Camera-type eye (tissue), 1 donor: ENCODE results near the gene AVP. TPM values are rescaled to one million over a fixed set of nuclear protein-coding genes. Genes with fewer than 3 reads are reported as not detected.

Source experiments
- total RNA-seq: library from RNA; depleted of rRNA; stranded (reverse); fragments of >200 nt; gene quantifications from one replicate; pipeline ENCODE4 v1.2.3, GENCODE V29; 2014

AVP gene, protein sequence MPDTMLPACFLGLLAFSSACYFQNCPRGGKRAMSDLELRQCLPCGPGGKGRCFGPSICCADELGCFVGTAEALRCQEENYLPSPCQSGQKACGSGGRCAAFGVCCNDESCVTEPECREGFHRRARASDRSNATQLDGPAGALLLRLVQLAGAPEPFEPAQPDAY
- total RNA-seq, result not detected

DNA sequence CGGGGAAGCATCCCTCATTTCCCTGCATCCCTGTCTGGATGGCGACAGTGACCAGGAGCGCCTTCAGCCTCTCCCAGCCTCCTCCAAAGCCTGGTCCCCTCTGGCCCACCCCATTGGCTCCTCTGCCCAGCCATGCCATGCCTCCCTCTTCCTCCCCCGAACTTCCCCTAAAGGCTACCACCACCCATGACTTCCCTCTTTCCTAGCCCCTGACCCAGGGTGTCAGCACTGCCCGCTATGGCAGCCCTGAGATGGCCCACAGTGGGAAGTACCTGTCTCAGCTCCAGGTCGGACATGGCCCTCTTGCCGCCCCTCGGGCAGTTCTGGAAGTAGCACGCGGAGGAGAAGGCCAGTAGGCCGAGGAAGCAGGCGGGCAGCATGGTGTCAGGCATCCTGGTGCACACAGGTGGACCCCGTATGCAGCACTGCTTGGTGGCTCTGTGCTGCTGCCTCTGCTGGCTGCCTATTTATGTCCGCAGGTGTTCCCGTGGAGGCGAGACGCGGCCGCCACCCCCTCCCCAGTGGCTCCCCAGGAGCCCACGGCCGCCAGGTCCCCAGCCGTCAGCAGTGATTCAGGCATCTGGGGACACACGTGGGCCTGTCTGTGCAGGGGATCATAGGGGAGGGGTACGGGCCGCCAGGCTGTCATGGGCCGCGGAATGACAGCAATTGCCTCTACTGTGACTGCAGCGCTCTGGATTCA is at the start of gene AVP:
AVP (minus strand) TSS at position 442 of the 703 bp plus-strand sequence; CDS start at position 392, 50 bp downstream.

DNA sequence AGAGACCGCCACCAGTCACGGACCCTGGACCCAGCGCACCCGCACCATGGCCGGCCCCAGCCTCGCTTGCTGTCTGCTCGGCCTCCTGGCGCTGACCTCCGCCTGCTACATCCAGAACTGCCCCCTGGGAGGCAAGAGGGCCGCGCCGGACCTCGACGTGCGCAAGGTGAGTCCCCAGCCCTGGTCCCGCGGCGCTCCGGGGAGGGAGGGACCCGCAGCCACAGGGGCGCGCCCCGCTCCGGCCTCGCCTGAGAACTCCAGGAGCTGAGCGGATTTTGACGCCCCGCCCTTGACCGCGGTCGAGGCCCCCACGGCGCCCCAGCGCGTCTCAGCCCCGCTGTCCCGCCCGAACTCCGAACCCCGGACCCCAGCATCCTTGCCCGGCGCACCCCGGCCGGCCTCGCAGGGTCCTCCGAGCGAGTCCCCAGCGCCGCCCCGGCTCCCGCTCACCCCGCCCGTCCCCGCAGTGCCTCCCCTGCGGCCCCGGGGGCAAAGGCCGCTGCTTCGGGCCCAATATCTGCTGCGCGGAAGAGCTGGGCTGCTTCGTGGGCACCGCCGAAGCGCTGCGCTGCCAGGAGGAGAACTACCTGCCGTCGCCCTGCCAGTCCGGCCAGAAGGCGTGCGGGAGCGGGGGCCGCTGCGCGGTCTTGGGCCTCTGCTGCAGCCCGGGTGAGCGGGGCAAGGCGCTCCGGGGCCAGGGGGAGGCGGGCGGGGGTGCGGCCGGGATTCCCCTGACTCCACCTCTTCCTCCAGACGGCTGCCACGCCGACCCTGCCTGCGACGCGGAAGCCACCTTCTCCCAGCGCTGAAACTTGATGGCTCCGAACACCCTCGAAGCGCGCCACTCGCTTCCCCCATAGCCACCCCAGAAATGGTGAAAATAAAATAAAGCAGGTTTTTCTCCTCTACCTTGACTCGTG is 12.7 kb downstream of the AVP start, which contains the start of gene OXT:
OXT (plus strand) TSS at position 11 of the 920 bp plus-strand sequence; CDS start at position 47, 36 bp downstream.

DNA sequence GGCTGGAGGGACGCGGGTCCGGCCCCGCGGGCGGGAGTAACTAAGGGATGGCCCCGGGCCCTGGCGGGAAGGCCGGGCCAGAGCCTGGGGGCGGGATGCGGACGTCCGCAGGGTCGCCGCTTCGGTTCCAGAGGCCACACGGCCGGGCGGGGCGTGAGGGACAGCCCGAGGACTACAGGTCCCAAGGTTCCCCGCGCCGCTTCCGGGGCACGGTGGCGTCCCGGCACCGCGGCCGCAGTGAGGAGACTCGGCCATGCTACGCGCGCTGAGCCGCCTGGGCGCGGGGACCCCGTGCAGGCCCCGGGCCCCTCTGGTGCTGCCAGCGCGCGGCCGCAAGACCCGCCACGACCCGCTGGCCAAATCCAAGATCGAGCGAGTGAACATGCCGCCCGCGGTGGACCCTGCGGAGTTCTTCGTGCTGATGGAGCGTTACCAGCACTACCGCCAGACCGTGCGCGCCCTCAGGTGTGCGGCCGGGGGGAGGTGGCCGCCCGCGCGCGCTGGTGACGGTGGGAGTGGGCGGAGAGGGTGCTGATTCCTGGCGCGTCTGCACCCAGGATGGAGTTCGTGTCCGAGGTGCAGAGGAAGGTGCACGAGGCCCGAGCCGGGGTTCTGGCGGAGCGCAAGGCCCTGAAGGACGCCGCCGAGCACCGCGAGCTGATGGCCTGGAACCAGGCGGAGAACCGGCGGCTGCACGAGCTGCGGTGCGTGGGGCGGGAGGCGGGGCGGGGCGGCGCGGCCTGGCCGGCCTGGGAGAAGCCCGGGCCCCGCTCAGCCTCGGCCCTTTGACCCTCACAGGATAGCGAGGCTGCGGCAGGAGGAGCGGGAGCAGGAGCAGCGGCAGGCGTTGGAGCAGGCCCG is 38.5 kb downstream of the AVP start, which contains the start of gene MRPS26:
MRPS26 (plus strand) TSS at position 237 of the 861 bp plus-strand sequence; CDS start at position 254, 17 bp downstream.

DNA sequence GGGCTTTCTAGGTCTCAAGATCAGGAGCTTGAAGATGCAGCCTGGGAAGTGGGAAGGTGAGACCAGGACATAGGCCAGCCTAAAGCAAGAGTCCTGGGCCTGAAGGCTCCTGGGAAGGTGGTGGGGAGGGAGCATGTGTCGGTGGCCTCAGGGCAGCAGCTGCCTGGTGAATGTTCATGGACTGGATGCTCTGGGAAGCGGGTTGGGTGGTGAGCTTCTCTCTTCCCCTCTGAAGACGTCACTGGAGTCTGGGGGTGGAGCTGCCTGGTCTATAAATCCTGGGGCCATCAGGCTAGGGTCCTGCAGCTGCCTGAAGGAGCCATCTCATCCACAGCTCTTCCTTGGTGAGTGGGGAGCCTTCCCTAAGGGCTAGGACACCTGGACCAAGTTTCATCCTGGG is 41.2 kb downstream of the AVP start, which contains the start of gene GNRH2:
GNRH2 (plus strand) TSS at position 301 of the 400 bp plus-strand sequence. CDS start 793 bp downstream, outside the sequence.

Other genes starting within 250 kb of the AVP start
- 41.1 TPM for gene PCED1A, start 244.1 kb downstream of the AVP start, total RNA-seq
- 46.4 TPM for gene VPS16, start 244.0 kb downstream of the AVP start, total RNA-seq
- gene PTPRA, start 211.2 kb downstream of the AVP start, total RNA-seq, result 104 TPM
- gene GNRH2, start 41.1 kb downstream of the AVP start, total RNA-seq, result 1.3 TPM
- 36.7 TPM for gene MRPS26, start 38.7 kb downstream of the AVP start, total RNA-seq
- not detected for gene OXT, start 13.1 kb downstream of the AVP start, total RNA-seq
- gene FASTKD5, start 75.1 kb upstream of the AVP start, total RNA-seq, result 21.6 TPM
- 7.5 TPM for gene UBOX5, start 75.1 kb upstream of the AVP start, total RNA-seq
- gene LZTS3, start 88.8 kb upstream of the AVP start, total RNA-seq, result 18.7 TPM
- gene DDRGK1, start 120.0 kb upstream of the AVP start, total RNA-seq, result 50.0 TPM
- 22.7 TPM for gene ITPA, start 124.8 kb upstream of the AVP start, total RNA-seq
- gene SLC4A11, start 154.5 kb upstream of the AVP start, total RNA-seq, result 1.8 TPM